ENCODE results near the gene ZNF821.

DNA sequence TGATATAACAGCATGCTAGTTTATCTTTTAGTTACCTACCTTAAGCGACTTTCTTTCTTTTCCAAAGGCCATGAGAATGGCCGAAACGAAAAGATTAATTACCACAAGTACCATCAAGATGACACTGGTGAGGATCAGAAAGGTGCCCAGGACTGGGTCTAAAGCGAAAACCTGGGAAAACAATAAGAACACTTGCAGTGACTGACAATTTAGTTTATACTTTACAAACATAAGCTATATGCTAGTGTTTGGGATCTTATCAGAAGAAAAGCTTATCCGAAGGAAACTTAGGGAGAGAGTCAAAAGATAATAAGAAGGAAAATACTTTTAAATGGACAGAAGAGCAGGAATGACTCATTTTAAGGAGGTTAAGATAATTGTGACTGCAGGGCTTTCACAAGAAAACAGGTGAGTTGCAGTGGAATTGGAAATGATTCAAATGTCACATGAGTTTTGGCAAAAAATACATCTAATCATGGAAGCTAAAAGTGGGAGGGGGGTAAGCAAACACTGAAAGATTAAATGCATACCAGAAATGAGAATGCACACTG is 46.1 kb upstream of the ZNF821 start:
- TF ChIP-seq, protein P1, sequence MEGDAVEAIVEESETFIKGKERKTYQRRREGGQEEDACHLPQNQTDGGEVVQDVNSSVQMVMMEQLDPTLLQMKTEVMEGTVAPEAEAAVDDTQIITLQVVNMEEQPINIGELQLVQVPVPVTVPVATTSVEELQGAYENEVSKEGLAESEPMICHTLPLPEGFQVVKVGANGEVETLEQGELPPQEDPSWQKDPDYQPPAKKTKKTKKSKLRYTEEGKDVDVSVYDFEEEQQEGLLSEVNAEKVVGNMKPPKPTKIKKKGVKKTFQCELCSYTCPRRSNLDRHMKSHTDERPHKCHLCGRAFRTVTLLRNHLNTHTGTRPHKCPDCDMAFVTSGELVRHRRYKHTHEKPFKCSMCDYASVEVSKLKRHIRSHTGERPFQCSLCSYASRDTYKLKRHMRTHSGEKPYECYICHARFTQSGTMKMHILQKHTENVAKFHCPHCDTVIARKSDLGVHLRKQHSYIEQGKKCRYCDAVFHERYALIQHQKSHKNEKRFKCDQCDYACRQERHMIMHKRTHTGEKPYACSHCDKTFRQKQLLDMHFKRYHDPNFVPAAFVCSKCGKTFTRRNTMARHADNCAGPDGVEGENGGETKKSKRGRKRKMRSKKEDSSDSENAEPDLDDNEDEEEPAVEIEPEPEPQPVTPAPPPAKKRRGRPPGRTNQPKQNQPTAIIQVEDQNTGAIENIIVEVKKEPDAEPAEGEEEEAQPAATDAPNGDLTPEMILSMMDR (IDR thresholded peaks at IDR 0.05) = no peak
- TF ChIP-seq, protein P2, sequence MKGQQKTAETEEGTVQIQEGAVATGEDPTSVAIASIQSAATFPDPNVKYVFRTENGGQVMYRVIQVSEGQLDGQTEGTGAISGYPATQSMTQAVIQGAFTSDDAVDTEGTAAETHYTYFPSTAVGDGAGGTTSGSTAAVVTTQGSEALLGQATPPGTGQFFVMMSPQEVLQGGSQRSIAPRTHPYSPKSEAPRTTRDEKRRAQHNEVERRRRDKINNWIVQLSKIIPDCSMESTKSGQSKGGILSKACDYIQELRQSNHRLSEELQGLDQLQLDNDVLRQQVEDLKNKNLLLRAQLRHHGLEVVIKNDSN (IDR thresholded peaks at IDR 0.05; ENCODE audit: borderline replicate concordance, low read depth) = no peak
- no peak for TF ChIP-seq MAX (IDR thresholded peaks at IDR 0.05; ENCODE audit: low read depth)
- no peak for TF ChIP-seq TAF1 (IDR thresholded peaks at IDR 0.05; ENCODE audit: borderline replicate concordance, low read depth, low read length)
- TF ChIP-seq RXRA (IDR thresholded peaks at IDR 0.05; ENCODE audit: borderline replicate concordance, low read depth) = no peak
- TF ChIP-seq MXI1 (IDR thresholded peaks at IDR 0.05; ENCODE audit: low read depth, low read length) = no peak
- no peak for TF ChIP-seq EZH2phosphoT487 (IDR thresholded peaks at IDR 0.05; ENCODE audit: borderline replicate concordance, low read depth)
- no peak for TF ChIP-seq EP300 (IDR thresholded peaks at IDR 0.05; ENCODE audit: borderline replicate concordance in 1 of 2, low read depth in 1 of 2, low read length in 1 of 2)
- TF ChIP-seq USF2 (IDR thresholded peaks at IDR 0.05; ENCODE audit: borderline replicate concordance, low read depth, low read length) = no peak
- no peak for TF ChIP-seq SIN3A (IDR thresholded peaks at IDR 0.05; ENCODE audit: borderline replicate concordance, low read depth, low read length)
- TF ChIP-seq, protein P3, sequence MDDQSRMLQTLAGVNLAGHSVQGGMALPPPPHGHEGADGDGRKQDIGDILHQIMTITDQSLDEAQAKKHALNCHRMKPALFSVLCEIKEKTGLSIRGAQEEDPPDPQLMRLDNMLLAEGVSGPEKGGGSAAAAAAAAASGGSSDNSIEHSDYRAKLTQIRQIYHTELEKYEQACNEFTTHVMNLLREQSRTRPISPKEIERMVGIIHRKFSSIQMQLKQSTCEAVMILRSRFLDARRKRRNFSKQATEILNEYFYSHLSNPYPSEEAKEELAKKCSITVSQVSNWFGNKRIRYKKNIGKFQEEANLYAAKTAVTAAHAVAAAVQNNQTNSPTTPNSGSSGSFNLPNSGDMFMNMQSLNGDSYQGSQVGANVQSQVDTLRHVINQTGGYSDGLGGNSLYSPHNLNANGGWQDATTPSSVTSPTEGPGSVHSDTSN (IDR thresholded peaks at IDR 0.05) = no peak
- TF ChIP-seq JUND (IDR thresholded peaks at IDR 0.05) = no peak
- TF ChIP-seq RAD21 (IDR thresholded peaks at IDR 0.05; ENCODE audit: low read length) = no peak

All from SK-N-SH (cell line).